ENCODE measurements around the gene MYO5B. TPM values are rescaled to one million over a fixed set of nuclear protein-coding genes. Genes with fewer than 3 reads are reported as not detected.

MYO5B gene
- polyA plus RNA-seq, 1 donor (not counting 4 experiments of a cell fraction or from before 2014, with no cell fraction given): 6.8 TPM

GRCh38 chr18:50144540-50144939 lies 50.4 kb downstream of the MYO5B start:
- H3K4me3 ChIP-seq (ENCODE audit: control insufficient read depth in 2 of 3, extremely low read depth in 1 of 3, insufficient read depth in 2 of 3, low read depth in 1 of 3, low read length in 3 of 3): no peak overlapping the region
- no peak overlapping the region for H2AFZ ChIP-seq (ENCODE audit: control insufficient read depth, low read length)
- DNase-seq (ENCODE audit: low read depth, low spot score): no peak
- H3K4me1 ChIP-seq (ENCODE audit: control insufficient read depth, extremely low read depth, insufficient read depth, low read length): peaks cover 18% of the 10 kb centered on the region
- dilution Hi-C loops (cut with MboI; ENCODE audit: extremely low pct_ligation_motif_present, low sequenced_read_pairs): no loop called here
- H3K27me3 ChIP-seq (ENCODE audit: control insufficient read depth, extremely low read depth, insufficient read depth, low read length): peaks cover 7% of the 10 kb centered on the region
- TF ChIP-seq CTCF (optimal IDR thresholded peaks at IDR 0.05 in 1 of 3, IDR thresholded peaks at IDR 0.05 in 1 of 3, conservative IDR thresholded peaks at IDR 0.05 in 1 of 3; ENCODE audit: extremely low read depth in 1 of 3, insufficient read depth in 2 of 3, low read length in 3 of 3) (no peak), EZH2 (IDR thresholded peaks at IDR 0.05; ENCODE audit: low read length) (no peak)
- FAIRE-seq: no peak
- no peaks in the 10 kb centered on the region for H3K79me2 ChIP-seq (ENCODE audit: control insufficient read depth, insufficient read depth, low read length)
- no peaks in the 10 kb centered on the region for H3K9me3 ChIP-seq (ENCODE audit: control insufficient read depth, low read depth, low read length)
- H3K36me3 ChIP-seq (ENCODE audit: control insufficient read depth in 2 of 2, extremely low read depth in 1 of 2, insufficient read depth in 2 of 2, low read length in 2 of 2): no peaks in the 10 kb centered on the region
- no peak overlapping the region for H3K27ac ChIP-seq (ENCODE audit: control insufficient read depth, insufficient read depth, low read length)
- no peak overlapping the region for H3K9ac ChIP-seq (ENCODE audit: control insufficient read depth, extremely low read depth, insufficient read depth, low read length)
- H4K20me1 ChIP-seq (ENCODE audit: control insufficient read depth, extremely low read depth, insufficient read depth, low read length): no peaks in the 10 kb centered on the region
- no peak overlapping the region for H3K4me2 ChIP-seq (ENCODE audit: control insufficient read depth, extremely low read depth, insufficient read depth, low read depth, low read length)
- no peaks in the 10 kb centered on the region for H3K9me1 ChIP-seq (ENCODE audit: control insufficient read depth, extremely low read depth, insufficient read depth, low read length)

DNA sequence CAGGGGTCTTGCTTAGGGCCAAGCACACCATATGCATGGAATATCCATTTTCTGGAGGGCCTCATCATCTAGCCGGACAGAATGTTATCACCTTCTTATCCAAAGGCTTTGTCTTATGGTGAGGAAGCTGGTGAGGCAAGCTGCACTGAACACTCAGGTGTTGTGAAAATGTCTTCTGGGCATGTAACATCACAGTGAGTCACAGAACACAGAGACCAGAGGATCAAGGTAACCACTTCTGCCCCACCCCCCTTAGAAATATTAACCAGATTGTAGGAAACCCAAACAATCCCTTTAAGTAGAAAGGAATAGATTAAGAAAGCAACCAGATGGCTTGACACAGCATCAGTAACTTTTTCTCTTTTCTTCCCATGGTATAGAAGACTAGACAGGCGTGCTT lies 51.1 kb downstream of the MYO5B start:
- no peak overlapping the region for H2AFZ ChIP-seq (ENCODE audit: control insufficient read depth, low read length)
- FAIRE-seq: peak; percentile 96
- no peaks in the 10 kb centered on the region for H3K9me3 ChIP-seq (ENCODE audit: control insufficient read depth, low read depth, low read length)
- H3K9me1 ChIP-seq (ENCODE audit: control insufficient read depth, extremely low read depth, insufficient read depth, low read length): no peaks in the 10 kb centered on the region
- peaks cover 9% of the 10 kb centered on the region for H3K27me3 ChIP-seq (ENCODE audit: control insufficient read depth, extremely low read depth, insufficient read depth, low read length)
- H3K27ac ChIP-seq (ENCODE audit: control insufficient read depth, insufficient read depth, low read length): peak overlapping the region; percentile 17
- no peaks in the 10 kb centered on the region for H4K20me1 ChIP-seq (ENCODE audit: control insufficient read depth, extremely low read depth, insufficient read depth, low read length)
- no peak overlapping the region for H3K4me3 ChIP-seq (ENCODE audit: control insufficient read depth in 2 of 3, extremely low read depth in 1 of 3, insufficient read depth in 2 of 3, low read depth in 1 of 3, low read length in 3 of 3)
- H3K36me3 ChIP-seq (ENCODE audit: control insufficient read depth in 2 of 2, extremely low read depth in 1 of 2, insufficient read depth in 2 of 2, low read length in 2 of 2): no peaks in the 10 kb centered on the region
- H3K4me2 ChIP-seq (ENCODE audit: control insufficient read depth, extremely low read depth, insufficient read depth, low read depth, low read length): peak overlapping the region; percentile 8
- TF ChIP-seq EZH2 (IDR thresholded peaks at IDR 0.05; ENCODE audit: low read length): no peak
- no peak for TF ChIP-seq CTCF (optimal IDR thresholded peaks at IDR 0.05 in 1 of 3, IDR thresholded peaks at IDR 0.05 in 1 of 3, conservative IDR thresholded peaks at IDR 0.05 in 1 of 3; ENCODE audit: extremely low read depth in 1 of 3, insufficient read depth in 2 of 3, low read length in 3 of 3)
- H3K9ac ChIP-seq (ENCODE audit: control insufficient read depth, extremely low read depth, insufficient read depth, low read length): no peak overlapping the region
- dilution Hi-C loops (cut with MboI; ENCODE audit: extremely low pct_ligation_motif_present, low sequenced_read_pairs): no loop called here
- H3K79me2 ChIP-seq (ENCODE audit: control insufficient read depth, insufficient read depth, low read length): no peaks in the 10 kb centered on the region
- peaks cover 18% of the 10 kb centered on the region for H3K4me1 ChIP-seq (ENCODE audit: control insufficient read depth, extremely low read depth, insufficient read depth, low read length)
- DNase-seq (ENCODE audit: low read depth, low spot score): peak; percentile 23

Data from keratinocyte (primary cell).